HG03039 (cell line): Measurements from ENCODE around the gene LYAR.
"Not testable (repeated sequence)": the region's sequence is repeated elsewhere in the genome, so short reads cannot be mapped to it uniquely, and the experiment has no call there.

ENCODE experiments used
- ATAC-seq: cut with Tn5 transposase; IDR thresholded peaks from one replicate; pipeline ENCODE4 v1.9.1; 2021; ENCODE audit warnings: mild to moderate bottlenecking, moderate library complexity; ENCODE audit not compliant: unreplicated experiment

The LYAR gene

DNA sequence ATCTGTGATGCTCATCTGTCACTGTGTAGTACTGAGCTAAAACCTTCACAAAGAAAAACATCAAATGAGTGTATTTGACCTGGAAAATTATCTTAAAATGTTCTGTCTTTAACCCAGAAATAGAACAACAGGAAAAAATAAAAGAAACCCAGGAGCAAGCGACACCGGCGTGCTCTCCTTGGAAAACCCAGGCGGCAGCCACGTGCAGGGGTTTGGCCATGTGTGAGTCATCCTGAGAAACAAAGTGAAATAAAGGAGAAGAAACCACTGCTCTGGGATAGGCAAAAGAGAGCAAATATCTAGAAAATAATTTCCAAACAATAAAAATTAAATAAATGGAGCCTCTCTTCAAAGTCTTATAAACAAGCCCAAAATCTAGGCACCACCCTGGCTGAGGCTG is 22.0 kb downstream of the LYAR start:
- ATAC-seq = no peak

DNA sequence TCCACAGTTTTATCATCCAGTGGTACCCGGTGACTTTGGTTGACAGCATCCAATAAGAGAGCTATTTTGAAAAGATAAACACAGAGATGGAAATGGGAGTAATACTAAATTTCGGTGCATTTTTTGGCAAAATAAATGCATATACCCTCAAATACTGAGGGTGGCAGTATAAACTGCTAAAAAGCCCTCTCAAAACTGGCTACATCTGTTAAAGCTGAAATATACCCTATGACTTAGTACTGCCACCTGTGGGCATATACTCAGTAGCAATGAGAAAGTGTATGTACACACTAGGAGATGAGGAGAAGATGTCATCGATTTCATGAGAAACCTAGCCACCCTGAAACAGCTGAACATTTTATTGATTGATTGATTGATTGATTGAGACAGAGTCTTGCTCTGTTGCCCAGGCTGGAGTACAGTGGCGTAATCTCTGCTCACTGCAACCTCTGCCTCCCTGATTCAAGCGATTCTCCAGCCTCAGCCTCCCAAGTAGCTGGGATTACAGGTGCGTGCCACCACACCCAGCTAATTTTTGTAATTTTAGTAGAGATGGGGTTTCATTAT is 29.7 kb downstream of the LYAR start:
- ATAC-seq = no peak

DNA sequence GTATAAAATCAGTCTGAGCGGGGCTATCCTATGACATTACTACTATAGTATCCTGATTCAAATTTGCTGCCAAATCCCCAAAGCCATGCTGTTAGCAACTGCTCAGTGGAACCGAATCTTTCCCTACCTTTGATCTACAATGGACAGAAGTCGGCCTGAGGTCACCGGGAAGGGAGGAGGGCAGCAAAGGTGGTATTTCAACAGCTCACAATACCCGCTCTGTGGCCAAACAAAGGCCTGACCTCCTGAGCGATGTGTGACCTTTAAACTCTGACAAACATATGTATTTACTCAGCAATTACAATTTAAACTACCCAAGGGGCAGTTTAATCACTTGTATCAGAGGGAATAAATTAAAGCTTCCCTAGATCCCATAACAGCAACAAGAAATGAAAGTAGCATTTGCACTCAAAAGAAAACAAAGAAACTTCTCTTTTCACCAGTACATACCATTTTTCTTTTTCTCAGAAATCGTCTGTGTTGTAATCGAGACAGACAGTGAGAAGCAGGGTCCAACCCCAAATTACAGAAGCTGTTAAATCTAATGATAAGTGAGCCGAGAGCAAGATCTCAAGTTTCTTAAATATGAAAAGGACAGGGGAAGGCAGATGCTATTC is 30.4 kb downstream of the LYAR start:
- ATAC-seq = no peak

GRCh38 chr4:4257705-4258104 is 32.2 kb downstream of the LYAR start:
- ATAC-seq = not testable (repeated sequence)

- no peak for ATAC-seq
These were observed 33.2 kb downstream of the LYAR start for GRCh38 chr4:4256799-4257198.

GRCh38 chr4:4254666-4255065 is 35.3 kb downstream of the LYAR start:
- ATAC-seq = no peak

GRCh38 chr4:4254199-4254598 is 35.8 kb downstream of the LYAR start:
- ATAC-seq = no peak

GRCh38 chr4:4249866-4250265 is 40.1 kb downstream of the LYAR start:
- ATAC-seq = no peak

DNA sequence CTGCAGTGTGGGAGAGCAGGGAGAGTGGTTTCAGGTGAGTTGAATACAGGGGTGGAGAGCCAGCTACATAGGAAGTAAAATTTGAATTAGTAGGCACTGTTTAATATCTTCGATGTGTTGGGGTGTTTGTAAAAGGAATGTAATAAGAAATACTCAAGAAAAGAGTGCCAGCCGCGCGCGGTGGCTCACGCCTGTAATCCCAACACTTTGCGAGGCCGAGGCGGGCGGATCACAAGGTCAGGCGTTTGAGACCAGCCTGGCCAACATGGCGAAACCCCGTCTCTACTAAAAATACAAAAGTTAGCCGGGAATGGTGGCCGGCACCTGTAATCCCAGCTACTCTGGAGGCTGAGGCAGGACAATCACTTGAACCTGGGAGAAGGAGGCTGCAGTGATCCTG is 40.6 kb downstream of the LYAR start:
- not testable (repeated sequence) for ATAC-seq

GRCh38 chr4:4248885-4249203 is 41.1 kb downstream of the LYAR start:
- no peak for ATAC-seq

DNA sequence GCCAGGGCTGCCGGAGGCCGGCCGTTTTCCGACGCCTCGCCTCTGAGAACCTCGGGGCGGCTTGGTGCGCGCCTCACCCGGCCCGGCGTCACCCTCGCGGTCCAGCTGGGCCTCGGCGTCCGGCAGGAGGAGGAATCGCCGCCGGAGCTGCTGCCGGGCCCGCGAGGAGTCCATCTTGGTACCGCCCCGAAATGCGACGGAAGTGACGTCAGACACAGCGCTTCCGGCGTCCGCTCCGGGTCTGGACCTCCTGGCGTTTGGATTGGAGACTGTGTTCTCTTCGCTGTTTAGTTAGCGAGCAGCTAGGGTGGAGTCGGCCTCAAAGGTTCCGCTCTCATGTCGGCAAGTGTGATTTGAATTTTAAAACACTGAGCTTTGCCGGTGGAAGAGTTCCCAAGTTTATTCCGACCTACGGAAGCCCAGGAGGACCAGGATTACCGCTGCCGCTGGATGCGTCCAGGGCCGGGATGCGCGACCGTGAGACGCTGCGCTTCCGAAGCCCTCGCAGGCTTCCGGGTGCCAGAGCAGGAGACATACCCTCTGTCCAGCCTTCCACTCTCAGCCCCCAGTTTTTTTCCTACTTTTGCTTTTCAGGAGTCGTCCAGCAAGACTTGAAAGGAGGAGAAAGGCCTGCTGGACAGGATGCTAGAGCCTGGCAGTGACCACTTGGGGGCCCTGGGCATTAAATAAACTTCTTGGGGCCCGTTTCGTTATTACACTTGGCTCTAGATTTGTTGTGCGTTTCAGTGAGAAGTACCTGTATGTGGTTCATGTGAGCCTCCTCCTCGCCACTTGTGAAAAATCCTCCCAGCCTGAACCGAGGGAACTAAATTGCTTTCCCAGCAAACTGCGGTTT is 41.7 kb downstream of the LYAR start, which contains the start of gene TMEM128:
Gene TMEM128 (minus strand): TSS at position 195 of the 856 bp plus-strand sequence. CDS start 21 bp downstream, at position 174.
- peak; percentile 96 for ATAC-seq

DNA sequence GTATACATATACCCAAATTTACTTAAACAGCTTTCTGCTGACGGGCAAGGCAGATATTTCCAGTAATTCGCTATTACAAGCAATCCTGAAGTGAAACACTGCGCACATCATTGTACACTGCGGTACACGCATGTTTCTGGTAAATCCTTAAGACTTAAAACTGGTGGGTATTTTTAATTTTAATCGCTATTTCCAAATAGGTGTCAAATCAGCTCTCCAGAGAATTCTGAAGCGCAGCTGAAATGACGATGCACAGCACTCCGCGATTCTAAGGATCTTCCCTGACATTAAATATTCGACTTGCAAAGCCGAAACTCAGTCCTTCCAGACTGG is 42.3 kb downstream of the LYAR start:
- no peak for ATAC-seq

GRCh38 chr4:4245172-4245571 is 44.8 kb downstream of the LYAR start:
- no peak for ATAC-seq

- not testable (repeated sequence) for ATAC-seq
These were observed 50.4 kb downstream of the LYAR start for GRCh38 chr4:4239551-4239950.

- ATAC-seq = no peak
These were observed 56.3 kb downstream of the LYAR start for GRCh38 chr4:4233610-4234009.

- ATAC-seq = no peak
These were observed 61.6 kb downstream of the LYAR start for GRCh38 chr4:4228356-4228668.

- no peak for ATAC-seq
These were observed 62.2 kb downstream of the LYAR start for GRCh38 chr4:4227510-4228355.

- ATAC-seq = no peak
These were observed 63.1 kb downstream of the LYAR start, which contains the start of gene OTOP1 for GRCh38 chr4:4226606-4227438. Gene OTOP1, minus strand, starts transcription at chr4:4226929. Its CDS starts 65 bp downstream, at chr4:4226864.

DNA sequence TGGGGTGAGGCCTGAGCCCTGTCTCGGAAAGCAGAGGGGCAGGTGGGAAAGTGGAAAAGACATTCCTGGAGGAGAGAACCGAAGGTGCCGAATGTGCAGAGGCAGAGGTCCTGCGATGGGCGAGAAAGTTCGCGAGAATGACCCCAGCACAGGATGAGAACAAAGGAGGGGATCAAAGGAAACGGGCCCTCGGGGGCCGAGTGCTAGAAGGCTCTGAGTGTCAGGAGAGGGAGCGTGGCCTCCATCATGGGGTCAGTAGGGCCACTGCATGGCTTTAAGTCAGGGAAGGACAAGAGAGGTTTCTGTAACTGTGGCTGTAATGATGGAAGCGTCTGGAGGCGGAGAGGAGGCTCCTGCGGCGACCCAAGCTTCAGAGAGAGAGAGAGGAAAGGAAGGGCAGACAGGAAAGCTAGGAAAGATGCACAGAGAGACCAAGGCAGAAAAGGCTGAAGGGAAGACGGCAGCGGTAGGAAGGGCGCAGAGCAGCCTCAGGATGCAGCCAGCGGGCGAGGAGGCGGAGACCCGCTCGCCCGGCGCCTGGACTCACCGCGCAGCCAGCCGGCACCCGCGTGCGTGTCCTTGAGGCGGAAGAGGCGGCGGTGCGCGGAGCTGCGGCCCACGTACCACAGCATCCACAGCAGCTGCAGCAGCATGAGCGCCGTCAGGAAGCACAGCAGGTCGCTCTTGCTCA is 63.9 kb downstream of the LYAR start:
- ATAC-seq = no peak
